DMS53 treated with DMSO at 0.1 percent for 48 hours (cell line): ENCODE results near the gene CAMTA2.
A peak's percentile ranks its signal among the peaks of the same experiment; 100 is the strongest.

Source experiments
- DNase-seq: peaks from one replicate; lab custom pipeline; 2025; ENCODE audit not compliant: unreplicated experiment; lab: John Stamatoyannopoulos, UW

Gene CAMTA2

GRCh38 chr17:4948166-4948930 is 39.1 kb downstream of the CAMTA2 start, which contains the start of gene PFN1:
PFN1 (minus strand) TSS chr17:4948530; CDS start chr17:4948394, 136 bp downstream.
- DNase-seq = peak; percentile 70

GRCh38 chr17:4947411-4948165 is 39.9 kb downstream of the CAMTA2 start:
- DNase-seq = no peak

GRCh38 chr17:4947010-4947410 is 40.5 kb downstream of the CAMTA2 start:
- DNase-seq = no peak

- DNase-seq = no peak
Observed at GRCh38 chr17:4946312-4946976, 41.0 kb downstream of the CAMTA2 start.

GRCh38 chr17:4945944-4946280 is 41.6 kb downstream of the CAMTA2 start:
- DNase-seq = no peak

DNA sequence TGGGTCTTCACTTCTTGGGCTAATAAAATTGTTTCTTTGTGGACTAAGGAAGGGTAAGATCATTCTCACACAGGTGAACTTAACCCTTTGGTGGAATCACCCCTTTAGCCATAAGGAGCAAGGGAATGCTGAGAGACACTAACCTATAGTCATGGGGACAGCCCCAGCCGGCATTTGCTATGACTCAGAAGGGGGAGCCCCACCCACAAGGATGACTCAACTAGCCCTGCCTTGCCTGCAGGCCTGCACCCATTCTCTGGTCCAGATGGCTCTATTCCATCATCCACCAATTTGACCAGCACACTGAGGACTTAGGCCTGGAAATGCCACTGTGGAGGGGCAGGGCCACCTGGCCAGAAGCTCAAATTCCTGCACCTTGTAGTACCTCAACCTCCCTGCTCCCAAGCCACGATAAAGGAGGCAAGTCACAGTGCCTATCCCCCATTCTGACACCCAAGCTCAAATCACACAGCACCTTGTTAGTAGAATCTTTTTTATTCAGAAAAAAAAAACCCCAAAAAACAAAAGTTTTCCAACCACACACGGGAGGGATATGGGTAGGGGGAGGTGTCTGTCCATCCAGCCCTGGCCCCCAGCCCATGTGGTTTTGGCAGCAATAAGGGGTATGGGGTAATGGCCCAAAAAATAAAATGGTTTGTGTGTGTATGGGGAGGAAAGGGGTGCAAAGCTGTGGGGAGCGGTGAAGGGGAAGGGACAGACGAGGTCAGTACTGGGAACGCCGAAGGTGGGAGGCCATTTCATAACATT is 42.1 kb downstream of the CAMTA2 start:
- DNase-seq = peak; percentile 69

DNA sequence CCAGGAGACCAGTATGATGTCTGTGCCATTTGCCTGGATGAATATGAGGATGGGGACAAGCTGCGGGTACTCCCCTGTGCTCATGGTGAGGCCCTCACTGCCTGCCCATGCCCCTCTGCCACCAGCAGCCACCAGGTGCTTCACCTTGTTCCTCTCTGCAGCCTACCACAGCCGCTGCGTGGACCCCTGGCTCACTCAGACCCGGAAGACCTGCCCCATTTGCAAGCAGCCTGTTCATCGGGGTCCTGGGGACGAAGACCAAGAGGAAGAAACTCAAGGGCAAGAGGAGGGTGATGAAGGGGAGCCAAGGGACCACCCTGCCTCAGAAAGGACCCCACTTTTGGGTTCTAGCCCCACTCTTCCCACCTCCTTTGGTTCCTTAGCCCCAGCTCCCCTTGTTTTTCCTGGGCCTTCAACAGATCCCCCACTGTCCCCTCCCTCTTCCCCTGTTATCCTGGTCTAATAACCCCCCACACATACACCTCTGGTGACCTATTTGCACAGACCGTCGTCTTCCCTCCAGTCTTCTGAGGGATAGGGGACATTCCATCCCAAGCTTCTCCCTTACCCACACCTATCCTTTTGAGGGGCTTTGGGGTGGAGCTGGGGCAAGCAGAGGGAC is 42.8 kb downstream of the CAMTA2 start:
- DNase-seq = no peak

- DNase-seq = no peak
Observed at GRCh38 chr17:4944163-4944553, 43.3 kb downstream of the CAMTA2 start.

- no peak for DNase-seq
Observed at GRCh38 chr17:4942760-4943508, 44.5 kb downstream of the CAMTA2 start.

DNA sequence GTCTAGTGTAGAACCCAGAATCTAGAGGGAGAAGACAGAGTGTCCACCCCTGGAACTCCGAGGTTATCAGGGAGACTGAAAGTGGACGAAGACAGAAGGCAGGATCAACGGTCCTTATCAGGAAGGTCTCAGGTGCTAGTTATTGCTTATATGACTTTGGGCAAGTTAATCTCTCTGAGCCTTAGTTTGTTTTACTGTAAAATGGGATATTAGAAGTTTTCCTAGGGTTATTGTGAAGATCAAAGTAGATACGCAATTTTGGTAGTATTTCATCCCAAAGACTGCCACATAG is 46.2 kb downstream of the CAMTA2 start:
- no peak for DNase-seq

- DNase-seq = no peak
Observed at GRCh38 chr17:4940555-4941318, 46.7 kb downstream of the CAMTA2 start.

DNA sequence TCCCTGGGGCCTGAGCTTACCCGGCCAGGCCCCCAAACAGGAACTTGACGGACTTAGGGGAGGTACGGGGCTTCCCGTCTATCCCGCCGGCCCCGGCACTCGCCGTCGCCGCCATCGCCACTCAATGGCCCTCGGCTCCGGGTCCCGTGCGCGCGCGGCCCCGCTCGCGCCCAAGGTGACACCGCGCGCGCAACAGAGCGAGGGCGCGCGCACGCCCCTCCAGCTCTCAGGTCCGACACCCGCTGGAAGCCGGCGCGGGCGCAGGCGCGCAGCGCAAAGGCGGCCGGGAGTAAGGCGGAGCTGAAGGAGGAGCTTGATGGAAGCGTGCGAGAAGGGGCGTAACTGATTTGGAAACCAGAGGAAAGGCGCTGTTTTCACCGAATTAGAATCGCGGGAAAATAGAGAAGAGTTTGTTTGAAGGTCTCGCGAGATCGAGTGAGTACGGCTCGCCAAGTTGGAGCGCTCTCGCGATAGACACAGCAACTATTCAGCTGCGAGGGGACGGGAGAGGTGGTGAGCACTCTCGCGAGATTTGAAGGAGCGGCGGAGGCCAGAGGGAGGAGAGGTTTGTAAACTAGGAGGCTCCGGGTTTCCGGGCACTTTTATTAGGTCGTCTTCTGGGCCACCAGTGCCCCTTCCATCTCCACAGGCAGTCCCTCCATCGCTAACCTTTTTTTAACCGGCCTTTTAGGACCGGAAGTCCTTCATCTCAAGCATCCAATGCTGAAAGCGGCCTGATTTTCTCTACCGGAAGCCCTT is 47.5 kb downstream of the CAMTA2 start, which contains the start of the genes RNF167 and SLC25A11:
TSS of gene RNF167 (plus strand) at position 473 of the 759 bp plus-strand sequence. CDS start 642 bp downstream, outside the sequence.
TSS of gene SLC25A11 (minus strand) at position 251 of the 759 bp plus-strand sequence. CDS start at position 115, 136 bp downstream.
- peak; percentile 92 for DNase-seq

DNA sequence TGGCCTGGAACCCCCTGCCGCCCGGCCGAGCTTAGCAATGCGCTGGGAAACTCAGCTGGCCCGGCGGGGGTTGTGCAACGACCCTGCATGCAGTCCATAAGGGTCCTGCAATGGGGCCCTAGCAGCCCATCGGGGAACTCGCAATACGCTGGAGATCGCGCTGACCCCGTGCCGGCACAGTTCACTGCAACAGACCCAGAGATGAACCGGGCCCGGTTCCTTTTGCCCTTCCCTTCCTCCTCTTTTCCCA is 48.0 kb downstream of the CAMTA2 start:
- no peak for DNase-seq

GRCh38 chr17:4938688-4939545 is 48.6 kb downstream of the CAMTA2 start:
- DNase-seq = no peak

DNA sequence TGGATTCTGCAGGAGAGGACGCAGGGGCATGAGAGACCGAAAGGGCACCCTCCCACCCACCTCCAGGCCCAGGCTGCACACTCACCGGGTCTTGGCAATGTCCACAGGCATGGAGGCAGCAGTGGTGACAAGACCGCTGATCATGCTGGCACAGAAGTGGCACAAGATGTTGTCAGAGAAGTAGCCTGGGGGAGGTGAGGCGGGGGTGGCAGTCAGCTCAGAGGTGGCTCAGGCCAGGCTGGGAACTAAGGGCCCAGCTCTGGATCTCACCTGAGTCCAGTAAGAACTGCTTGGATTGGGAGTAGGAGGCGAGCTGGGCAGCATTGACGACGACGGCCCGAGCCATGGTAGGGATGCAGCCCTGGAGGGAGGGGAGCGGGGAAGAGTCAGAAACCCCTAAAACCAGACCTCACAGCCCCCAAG is 49.4 kb downstream of the CAMTA2 start:
- no peak for DNase-seq

DNA sequence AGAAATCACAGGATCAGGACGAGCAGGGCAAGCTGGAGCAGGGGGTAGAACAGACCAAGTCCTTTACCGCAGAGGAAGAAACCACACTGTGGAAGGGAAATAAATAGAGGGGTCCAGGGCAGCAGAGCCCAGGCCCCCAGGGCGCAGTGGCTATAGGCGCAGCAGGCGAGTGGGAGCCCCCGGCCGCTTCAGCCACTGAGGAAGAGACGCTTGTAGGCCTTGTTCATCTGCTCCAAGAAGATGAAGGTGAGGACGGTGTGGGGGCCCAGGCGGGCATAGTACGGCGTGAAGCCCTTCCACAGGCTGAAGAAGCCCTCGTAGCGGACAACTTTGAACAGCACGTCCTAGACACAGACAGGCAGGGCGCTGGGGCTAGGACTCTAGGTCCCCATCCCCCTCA is 49.9 kb downstream of the CAMTA2 start:
- DNase-seq = no peak

GRCh38 chr17:4936436-4936835 is 51.0 kb downstream of the CAMTA2 start:
- no peak for DNase-seq

- DNase-seq = no peak
Observed at GRCh38 chr17:4935650-4936049, 51.8 kb downstream of the CAMTA2 start.
